Measurements from ENCODE around the gene CYB5R4. TPM values are rescaled to one million over a fixed set of nuclear protein-coding genes. Genes with fewer than 3 reads are reported as not detected.
A peak's percentile ranks its signal among the peaks of the same experiment; 100 is the strongest.

Gene CYB5R4
- total RNA-seq, 2 donors from 2014 or later: 8.2 to 8.6 TPM

- H3K27me3 ChIP-seq (replicated peaks; ENCODE audit: insufficient read depth): no peaks in the 10 kb centered on the region
- intact Hi-C loops (cut with DNase I): no loop called here
- TF ChIP-seq CTCF (IDR thresholded peaks at IDR 0.05): no peak
- no peak for TF ChIP-seq POLR2AphosphoS5 (IDR thresholded peaks at IDR 0.05)
- TF ChIP-seq POLR2A (IDR thresholded peaks at IDR 0.05): no peak
- peaks cover 2% of the 10 kb centered on the region for H3K4me1 ChIP-seq (replicated peaks)
- H3K4me3 ChIP-seq: peak within 1 kb of the TSS; percentile 35 to 39
- H3K9me3 ChIP-seq: no peaks in the 10 kb centered on the region
- peak; percentile 10 for DNase-seq (ENCODE audit: low spot score)
- H3K36me3 ChIP-seq: no peaks in the 10 kb centered on the region
- 1% methylated on average over 80 of the region's 81 CpGs for WGBS
- peak within 1 kb of the TSS in 1 of 2 donors; percentile 34 for H3K27ac ChIP-seq
Observed at GRCh38 chr6:83853178-83854000, 6.1 kb upstream of the CYB5R4 start, which contains the start of gene RIPPLY2. Gene RIPPLY2 (plus strand): TSS chr6:83853360. CDS start chr6:83853417, 57 bp downstream.

- H3K27me3 ChIP-seq (replicated peaks; ENCODE audit: insufficient read depth): no peaks in the 10 kb centered on the region
- H3K4me3 ChIP-seq: peak overlapping the region; percentile 35 to 39
- WGBS: 6% methylated on average over 18 of the region's 18 CpGs
- DNase-seq (ENCODE audit: low spot score): no peak
- peak overlapping the region in 1 of 2 donors; percentile 34 for H3K27ac ChIP-seq
- peaks cover 2% of the 10 kb centered on the region for H3K4me1 ChIP-seq (replicated peaks)
- intact Hi-C loops (cut with DNase I): no loop called here
- H3K9me3 ChIP-seq: no peaks in the 10 kb centered on the region
- TF ChIP-seq POLR2A (IDR thresholded peaks at IDR 0.05) (no peak), POLR2AphosphoS5 (IDR thresholded peaks at IDR 0.05) (no peak), CTCF (IDR thresholded peaks at IDR 0.05) (no peak)
- no peaks in the 10 kb centered on the region for H3K36me3 ChIP-seq
Observed at GRCh38 chr6:83854001-83854501, 5.4 kb upstream of the CYB5R4 start.

GRCh38 chr6:83854766-83855165 lies 4.7 kb upstream of the CYB5R4 start:
- no peaks in the 10 kb centered on the region for H3K9me3 ChIP-seq
- peaks cover 2% of the 10 kb centered on the region for H3K4me1 ChIP-seq (replicated peaks)
- H3K27ac ChIP-seq: no peak overlapping the region
- intact Hi-C loops (cut with DNase I): no loop called here
- no peak overlapping the region for H3K4me3 ChIP-seq
- no peaks in the 10 kb centered on the region for H3K36me3 ChIP-seq
- DNase-seq (ENCODE audit: low spot score): no peak
- TF ChIP-seq POLR2A (IDR thresholded peaks at IDR 0.05): no peak
- 38% methylated on average over 5 of the region's 5 CpGs for WGBS
- H3K27me3 ChIP-seq (replicated peaks; ENCODE audit: insufficient read depth): no peaks in the 10 kb centered on the region

GRCh38 chr6:83860359-83860755 lies 868 bp downstream of the CYB5R4 start:
- Histone ChIP-seq H3K36me3 (no peaks in the 10 kb centered on the region), H3K4me1 (replicated peaks) (no peaks in the 10 kb centered on the region), H3K27me3 (replicated peaks; ENCODE audit: insufficient read depth) (no peaks in the 10 kb centered on the region), H3K27ac (no peak overlapping the region), H3K9me3 (no peaks in the 10 kb centered on the region), H3K4me3 (peak overlapping the region; percentile 48 to 79)
- 21% methylated on average over 7 of the region's 7 CpGs for WGBS
- intact Hi-C loops (cut with DNase I): no loop called here
- DNase-seq (ENCODE audit: low spot score): no peak
- TF ChIP-seq POLR2A (IDR thresholded peaks at IDR 0.05) (no peak), CTCF (IDR thresholded peaks at IDR 0.05) (no peak), POLR2AphosphoS5 (IDR thresholded peaks at IDR 0.05) (no peak)

- H3K4me1 ChIP-seq (replicated peaks): no peaks in the 10 kb centered on the region
- no peaks in the 10 kb centered on the region for H3K36me3 ChIP-seq
- no peak overlapping the region for H3K27ac ChIP-seq
- WGBS: 80% methylated on average over 8 of the region's 8 CpGs
- H3K27me3 ChIP-seq (replicated peaks; ENCODE audit: insufficient read depth): no peaks in the 10 kb centered on the region
- no peak for DNase-seq (ENCODE audit: low spot score)
- intact Hi-C loops (cut with DNase I): no loop called here
- H3K9me3 ChIP-seq: no peaks in the 10 kb centered on the region
- H3K4me3 ChIP-seq: no peak overlapping the region
- TF ChIP-seq POLR2AphosphoS5 (IDR thresholded peaks at IDR 0.05): no peak
- TF ChIP-seq CTCF (IDR thresholded peaks at IDR 0.05): no peak
- no peak for TF ChIP-seq POLR2A (IDR thresholded peaks at IDR 0.05)
Observed at GRCh38 chr6:83860782-83861495, 1.4 kb downstream of the CYB5R4 start.

All from prostate gland (tissue), 2 donors.